LNCaP clone FGC (cell line): ENCODE results near the gene TBC1D23.
"Not testable (repeated sequence)": the region's sequence is repeated elsewhere in the genome, so short reads cannot be mapped to it uniquely, and the experiment has no call there.

Experiments used
- DNase-seq: peaks from one replicate; pipeline ENCODE4 v3.0.0-alpha.2; 2011; ENCODE audit warnings: low read depth
- H3K4me3 ChIP-seq: 2 replicates; pipeline ENCODE4 v1.5.1; 2011; ENCODE audit warnings: mild to moderate bottlenecking, low read depth, low read length, control low read depth
- CTCF ChIP-seq: IDR thresholded peaks from 2 replicates; pipeline ENCODE4 v1.5.1; 2012; ENCODE audit warnings: mild to moderate bottlenecking; ENCODE audit not compliant: control insufficient read depth, insufficient read depth; ENCODE audit errors: extremely low read depth

Gene TBC1D23

GRCh38 chr3:100331660-100332059 is 70.9 kb downstream of the TBC1D23 start:
- TF ChIP-seq CTCF = no peak
- no peak for DNase-seq
- H3K4me3 ChIP-seq = no peak overlapping the region

- DNase-seq = no peak
- H3K4me3 ChIP-seq = no peak overlapping the region
- TF ChIP-seq CTCF = no peak
Observed at GRCh38 chr3:100333051-100333450, 72.3 kb downstream of the TBC1D23 start.

GRCh38 chr3:100333970-100334487 is 73.2 kb downstream of the TBC1D23 start:
- TF ChIP-seq CTCF = no peak
- no peak for DNase-seq
- peak overlapping the region; percentile 64 for H3K4me3 ChIP-seq

GRCh38 chr3:100334488-100335351 is 73.9 kb downstream of the TBC1D23 start, which contains the start of gene NIT2:
NIT2 (plus strand) TSS chr3:100334757; CDS start chr3:100334792, 35 bp downstream.
- peak; percentile 58 for DNase-seq
- H3K4me3 ChIP-seq = peak within 1 kb of the TSS; percentile 64
- TF ChIP-seq CTCF = peak; percentile 12; the same call in 1 of the 2 replicates

- no peak for TF ChIP-seq CTCF
- no peak for DNase-seq
- H3K4me3 ChIP-seq = peak overlapping the region; percentile 64
Observed at GRCh38 chr3:100335434-100335833, 74.6 kb downstream of the TBC1D23 start.

DNA sequence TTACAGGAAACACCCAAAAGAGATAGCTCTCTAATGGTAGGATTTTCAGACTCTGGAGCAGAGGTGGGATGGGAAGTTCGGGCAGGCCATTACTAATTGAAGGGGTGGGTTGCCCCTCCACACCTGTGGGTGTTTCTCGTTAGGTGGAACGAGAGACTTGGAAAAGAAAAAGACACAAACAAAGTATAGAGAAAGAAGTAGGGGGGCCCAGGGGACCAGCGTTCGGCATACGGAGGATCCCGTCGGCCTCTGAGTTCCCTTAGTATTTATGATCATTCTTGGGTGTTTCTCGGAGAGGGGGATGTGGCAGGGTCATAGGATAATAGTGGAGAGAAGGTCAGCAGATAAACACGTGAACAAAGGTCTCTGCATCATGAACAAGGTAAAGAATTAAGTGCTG is 75.4 kb downstream of the TBC1D23 start:
- not testable (repeated sequence) for H3K4me3 ChIP-seq

DNA sequence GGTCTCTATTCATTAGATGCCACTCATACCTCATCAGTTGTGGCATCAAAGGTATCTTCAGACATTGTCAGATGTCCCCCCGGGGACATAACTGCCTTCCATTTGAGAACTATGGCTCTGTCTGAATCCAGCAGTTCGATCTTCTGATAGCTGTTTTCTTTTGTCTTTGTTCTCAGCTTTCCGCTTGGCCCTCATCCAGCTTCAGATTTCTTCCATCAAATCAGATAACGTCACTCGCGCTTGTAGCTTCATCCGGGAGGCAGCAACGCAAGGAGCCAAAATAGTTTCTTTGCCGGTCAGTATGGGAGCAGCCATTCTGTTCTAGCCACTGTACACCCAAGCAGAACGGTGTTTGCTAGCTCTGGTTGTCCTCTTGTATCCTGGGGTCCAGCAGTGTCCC is 78.1 kb downstream of the TBC1D23 start:
- H3K4me3 ChIP-seq = no peak overlapping the region
- no peak for DNase-seq
- TF ChIP-seq CTCF = no peak

More for the DNA sequence above, 75.4 kb downstream of the TBC1D23 start:
- not testable (repeated sequence) for DNase-seq
